Testis (tissue), 2 donors: ENCODE measurements around the gene SMAD1.

Experiments used
- POLR2A ChIP-seq: fragments of 450-650 bp; IDR thresholded peaks from one replicate; pipeline ENCODE4 v1.6.1; 2017; ENCODE audit warnings: antibody characterized with exemption, mild to moderate bottlenecking, moderate library complexity
- TF ChIP-seq, protein P1 (sequence below), 3 experiments: fragments of 450-650 bp in 2 of 3; fragments of 200-600 bp in 1 of 3; sonication (generic) in 1 of 3; IDR thresholded peaks; one replicate each; pipeline ENCODE4 v1.5.1; 2016 to 2019; ENCODE audit warnings: antibody characterized with exemption in 3 of 3, mild to moderate bottlenecking in 2 of 3, moderate library complexity in 1 of 3

GRCh38 chr4:145487631-145488030, 6.0 kb downstream of the SMAD1 start:
- TF ChIP-seq, protein P1, sequence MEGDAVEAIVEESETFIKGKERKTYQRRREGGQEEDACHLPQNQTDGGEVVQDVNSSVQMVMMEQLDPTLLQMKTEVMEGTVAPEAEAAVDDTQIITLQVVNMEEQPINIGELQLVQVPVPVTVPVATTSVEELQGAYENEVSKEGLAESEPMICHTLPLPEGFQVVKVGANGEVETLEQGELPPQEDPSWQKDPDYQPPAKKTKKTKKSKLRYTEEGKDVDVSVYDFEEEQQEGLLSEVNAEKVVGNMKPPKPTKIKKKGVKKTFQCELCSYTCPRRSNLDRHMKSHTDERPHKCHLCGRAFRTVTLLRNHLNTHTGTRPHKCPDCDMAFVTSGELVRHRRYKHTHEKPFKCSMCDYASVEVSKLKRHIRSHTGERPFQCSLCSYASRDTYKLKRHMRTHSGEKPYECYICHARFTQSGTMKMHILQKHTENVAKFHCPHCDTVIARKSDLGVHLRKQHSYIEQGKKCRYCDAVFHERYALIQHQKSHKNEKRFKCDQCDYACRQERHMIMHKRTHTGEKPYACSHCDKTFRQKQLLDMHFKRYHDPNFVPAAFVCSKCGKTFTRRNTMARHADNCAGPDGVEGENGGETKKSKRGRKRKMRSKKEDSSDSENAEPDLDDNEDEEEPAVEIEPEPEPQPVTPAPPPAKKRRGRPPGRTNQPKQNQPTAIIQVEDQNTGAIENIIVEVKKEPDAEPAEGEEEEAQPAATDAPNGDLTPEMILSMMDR (IDR thresholded peaks at IDR 0.05): no peak
- no peak for TF ChIP-seq POLR2A
